Measurements from ENCODE around the gene ADGRD1. TPM values are rescaled to one million over a fixed set of nuclear protein-coding genes. Genes with fewer than 3 reads are reported as not detected.

Gene ADGRD1
- total and polyA plus RNA-seq, 5 donors from 2014 or later: 0.56 TPM; not detected in 4

- no peaks in the 10 kb centered on the region for H3K36me3 ChIP-seq (ENCODE audit: control insufficient read depth, insufficient read depth, low read length)
- peaks cover 6% of the 10 kb centered on the region for H3K27me3 Mint-ChIP-seq
- H3K4me3 Mint-ChIP-seq: no peak overlapping the region
- no peaks in the 10 kb centered on the region for H3K27me3 ChIP-seq (ENCODE audit: control insufficient read depth, insufficient read depth, low read length)
- H3K4me1 ChIP-seq (ENCODE audit: control insufficient read depth, insufficient read depth, low read length, poor library complexity, severe bottlenecking): no peaks in the 10 kb centered on the region
- no peaks in the 10 kb centered on the region for H3K36me3 Mint-ChIP-seq
- H3K9me3 ChIP-seq (ENCODE audit: control insufficient read depth in 2 of 2, low read length in 2 of 2): no peaks in the 10 kb centered on the region
- peaks cover 0 to 2% (median 0%) of the 10 kb centered on the region in 4 donors for H3K4me1 Mint-ChIP-seq
- DNase-seq: no peak
- no peak for ATAC-seq (ENCODE audit: low read depth in 2 of 2)
- no peak overlapping the region for H3K27ac Mint-ChIP-seq
- no peak overlapping the region for H3K4me3 ChIP-seq (ENCODE audit: low read depth, low read length)
- H3K9me3 Mint-ChIP-seq: no peaks in the 10 kb centered on the region
- no peak overlapping the region for H3K27ac ChIP-seq (ENCODE audit: insufficient read depth, low read length, poor library complexity, severe bottlenecking)
Measured at GRCh38 chr12:130973109-130973508, 19.4 kb downstream of the ADGRD1 start.

DNA sequence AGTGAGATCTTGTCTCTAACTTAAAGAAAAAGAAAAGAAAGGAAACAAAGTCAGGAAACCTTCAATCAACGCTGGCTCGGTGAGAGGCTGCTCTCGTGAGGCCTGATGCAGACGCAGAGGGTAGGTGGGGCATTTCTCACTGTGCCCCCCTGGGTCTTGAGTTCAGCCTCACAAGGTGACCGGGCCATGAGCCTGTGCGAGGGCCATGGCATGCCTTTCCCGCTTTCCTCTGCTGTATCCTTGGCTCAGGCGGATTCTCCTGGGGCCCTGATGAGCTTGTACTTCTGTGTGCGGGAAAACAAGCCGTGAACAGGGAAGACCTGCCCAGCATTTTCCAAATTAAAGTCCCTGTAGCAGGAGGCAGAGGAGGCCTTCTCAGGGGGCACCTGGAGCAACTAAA lies 20.2 kb downstream of the ADGRD1 start:
- Histone ChIP-seq H3K9me3 (ENCODE audit: control insufficient read depth in 2 of 2, low read length in 2 of 2) (no peaks in the 10 kb centered on the region), H3K36me3 (ENCODE audit: control insufficient read depth, insufficient read depth, low read length) (no peaks in the 10 kb centered on the region), H3K27ac (ENCODE audit: insufficient read depth, low read length, poor library complexity, severe bottlenecking) (no peak overlapping the region), H3K4me3 (ENCODE audit: low read depth, low read length) (no peak overlapping the region), H3K27me3 (ENCODE audit: control insufficient read depth, insufficient read depth, low read length) (no peaks in the 10 kb centered on the region), H3K4me1 (ENCODE audit: control insufficient read depth, insufficient read depth, low read length, poor library complexity, severe bottlenecking) (no peaks in the 10 kb centered on the region)
- no peak overlapping the region for H3K27ac Mint-ChIP-seq
- DNase-seq: no peak
- no peak overlapping the region for H3K4me3 Mint-ChIP-seq
- H3K9me3 Mint-ChIP-seq: no peaks in the 10 kb centered on the region
- H3K4me1 Mint-ChIP-seq: peaks cover 0 to 2% (median 0%) of the 10 kb centered on the region in 4 donors
- H3K27me3 Mint-ChIP-seq: peaks cover 6% of the 10 kb centered on the region
- no peaks in the 10 kb centered on the region for H3K36me3 Mint-ChIP-seq
- ATAC-seq (ENCODE audit: low read depth in 2 of 2): no peak

DNA sequence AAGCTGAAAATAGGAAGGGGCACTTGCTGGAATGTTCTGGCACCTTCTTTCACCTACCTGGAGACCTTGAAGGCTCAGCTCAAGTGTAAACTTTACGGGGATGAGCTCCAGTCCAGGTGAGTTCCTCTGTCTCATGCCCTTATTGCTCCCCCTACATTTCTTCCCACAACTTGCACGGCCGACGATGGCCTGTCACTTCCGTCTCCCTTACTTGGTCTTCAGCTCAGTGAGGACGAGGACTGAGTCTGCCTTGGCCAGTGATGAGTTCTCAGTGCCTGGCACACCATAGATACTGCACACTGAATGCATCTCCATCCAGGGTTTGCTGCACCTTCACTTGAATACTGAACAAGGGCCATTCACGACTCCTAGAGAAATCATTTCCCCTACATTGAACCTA lies 21.4 kb downstream of the ADGRD1 start:
- no peak overlapping the region for H3K27ac Mint-ChIP-seq
- H3K4me3 Mint-ChIP-seq: no peak overlapping the region

GRCh38 chr12:130976171-130976720 lies 22.5 kb downstream of the ADGRD1 start:
- H3K4me1 Mint-ChIP-seq: peaks cover 0 to 2% (median 0%) of the 10 kb centered on the region in 4 donors
- Histone ChIP-seq H3K9me3 (ENCODE audit: control insufficient read depth in 2 of 2, low read length in 2 of 2) (no peaks in the 10 kb centered on the region), H3K36me3 (ENCODE audit: control insufficient read depth, insufficient read depth, low read length) (no peaks in the 10 kb centered on the region), H3K4me1 (ENCODE audit: control insufficient read depth, insufficient read depth, low read length, poor library complexity, severe bottlenecking) (no peaks in the 10 kb centered on the region), H3K27ac (ENCODE audit: insufficient read depth, low read length, poor library complexity, severe bottlenecking) (no peak overlapping the region), H3K4me3 (ENCODE audit: low read depth, low read length) (no peak overlapping the region), H3K27me3 (ENCODE audit: control insufficient read depth, insufficient read depth, low read length) (no peaks in the 10 kb centered on the region)
- ATAC-seq (ENCODE audit: low read depth in 2 of 2) (no peak), DNase-seq (no peak)
- no peaks in the 10 kb centered on the region for H3K9me3 Mint-ChIP-seq
- H3K27ac Mint-ChIP-seq: no peak overlapping the region
- peaks cover 17% of the 10 kb centered on the region for H3K27me3 Mint-ChIP-seq
- no peak overlapping the region for H3K4me3 Mint-ChIP-seq
- H3K36me3 Mint-ChIP-seq: no peaks in the 10 kb centered on the region

More for the DNA sequence above, 21.4 kb downstream of the ADGRD1 start:
- no peaks in the 10 kb centered on the region for H3K9me3 Mint-ChIP-seq
- H3K4me1 Mint-ChIP-seq: peaks cover 0 to 2% (median 0%) of the 10 kb centered on the region in 4 donors
- no peak for DNase-seq
- no peaks in the 10 kb centered on the region for H3K4me1 ChIP-seq (ENCODE audit: control insufficient read depth, insufficient read depth, low read length, poor library complexity, severe bottlenecking)
- no peak overlapping the region for H3K27ac ChIP-seq (ENCODE audit: insufficient read depth, low read length, poor library complexity, severe bottlenecking)
- H3K27me3 ChIP-seq (ENCODE audit: control insufficient read depth, insufficient read depth, low read length): no peaks in the 10 kb centered on the region
- H3K9me3 ChIP-seq (ENCODE audit: control insufficient read depth in 2 of 2, low read length in 2 of 2): no peaks in the 10 kb centered on the region
- H3K27me3 Mint-ChIP-seq: peaks cover 8% of the 10 kb centered on the region
- no peaks in the 10 kb centered on the region for H3K36me3 ChIP-seq (ENCODE audit: control insufficient read depth, insufficient read depth, low read length)
- H3K36me3 Mint-ChIP-seq: no peaks in the 10 kb centered on the region
- no peak overlapping the region for H3K4me3 ChIP-seq (ENCODE audit: low read depth, low read length)
- ATAC-seq (ENCODE audit: low read depth in 2 of 2): no peak

GRCh38 chr12:130977046-130977742 lies 23.5 kb downstream of the ADGRD1 start:
- H3K4me3 Mint-ChIP-seq: no peak overlapping the region
- no peaks in the 10 kb centered on the region for H3K9me3 ChIP-seq (ENCODE audit: control insufficient read depth in 2 of 2, low read length in 2 of 2)

GRCh38 chr12:130977743-130978095 lies 24.0 kb downstream of the ADGRD1 start:
- no peaks in the 10 kb centered on the region for H3K27me3 ChIP-seq (ENCODE audit: control insufficient read depth, insufficient read depth, low read length)
- no peak overlapping the region for H3K27ac Mint-ChIP-seq
- no peaks in the 10 kb centered on the region for H3K4me1 ChIP-seq (ENCODE audit: control insufficient read depth, insufficient read depth, low read length, poor library complexity, severe bottlenecking)
- peaks cover 0 to 2% (median 0%) of the 10 kb centered on the region in 4 donors for H3K4me1 Mint-ChIP-seq
- no peaks in the 10 kb centered on the region for H3K9me3 ChIP-seq (ENCODE audit: control insufficient read depth in 2 of 2, low read length in 2 of 2)
- H3K36me3 ChIP-seq (ENCODE audit: control insufficient read depth, insufficient read depth, low read length): no peaks in the 10 kb centered on the region
- H3K27me3 Mint-ChIP-seq: peaks cover 10% of the 10 kb centered on the region
- no peak for ATAC-seq (ENCODE audit: low read depth in 2 of 2)
- no peaks in the 10 kb centered on the region for H3K9me3 Mint-ChIP-seq
- H3K4me3 Mint-ChIP-seq: no peak overlapping the region
- no peak overlapping the region for H3K4me3 ChIP-seq (ENCODE audit: low read depth, low read length)
- DNase-seq: no peak
- no peaks in the 10 kb centered on the region for H3K36me3 Mint-ChIP-seq
- H3K27ac ChIP-seq (ENCODE audit: insufficient read depth, low read length, poor library complexity, severe bottlenecking): no peak overlapping the region

More at GRCh38 chr12:130977046-130977742, 23.5 kb downstream of the ADGRD1 start:
- Mint-ChIP-seq H3K36me3 (no peaks in the 10 kb centered on the region), H3K9me3 (no peaks in the 10 kb centered on the region), H3K4me1 (peaks cover 0 to 2% (median 0%) of the 10 kb centered on the region in 4 donors), H3K27me3 (peaks cover 10% of the 10 kb centered on the region), H3K27ac (peak overlapping the region in 1 of 3 donors; percentile 48)
- Histone ChIP-seq H3K27ac (ENCODE audit: insufficient read depth, low read length, poor library complexity, severe bottlenecking) (no peak overlapping the region), H3K27me3 (ENCODE audit: control insufficient read depth, insufficient read depth, low read length) (no peaks in the 10 kb centered on the region), H3K36me3 (ENCODE audit: control insufficient read depth, insufficient read depth, low read length) (no peaks in the 10 kb centered on the region), H3K4me1 (ENCODE audit: control insufficient read depth, insufficient read depth, low read length, poor library complexity, severe bottlenecking) (no peaks in the 10 kb centered on the region), H3K4me3 (ENCODE audit: low read depth, low read length) (no peak overlapping the region)
- DNase-seq (no peak), ATAC-seq (ENCODE audit: low read depth in 2 of 2) (no peak)

DNA sequence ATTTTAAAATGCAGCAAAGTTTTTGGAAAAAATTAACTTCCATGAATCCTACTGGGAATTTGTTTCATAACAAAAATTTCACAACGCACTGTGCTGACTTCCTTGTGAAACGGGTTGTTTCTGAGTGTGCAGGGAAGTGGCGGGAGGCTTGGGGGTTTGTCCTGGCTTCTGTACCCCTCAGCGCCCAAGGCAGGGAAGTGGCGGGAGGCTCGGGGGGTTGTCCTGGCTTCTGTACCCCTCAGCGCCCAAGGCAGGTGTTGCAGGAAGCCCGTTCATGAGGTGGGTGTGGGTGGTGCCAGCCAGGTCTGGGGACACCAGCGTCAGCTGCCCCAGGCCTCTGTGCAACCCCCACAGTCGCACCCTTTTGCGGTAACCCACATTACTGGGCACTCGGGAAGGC lies 25.1 kb downstream of the ADGRD1 start:
- peaks cover 0 to 2% (median 0%) of the 10 kb centered on the region in 4 donors for H3K4me1 Mint-ChIP-seq
- no peak overlapping the region for H3K4me3 Mint-ChIP-seq
- no peak for DNase-seq
- no peaks in the 10 kb centered on the region for H3K4me1 ChIP-seq (ENCODE audit: control insufficient read depth, insufficient read depth, low read length, poor library complexity, severe bottlenecking)
- H3K27ac ChIP-seq (ENCODE audit: insufficient read depth, low read length, poor library complexity, severe bottlenecking): no peak overlapping the region
- peaks cover 10% of the 10 kb centered on the region for H3K27me3 Mint-ChIP-seq
- H3K9me3 Mint-ChIP-seq: no peaks in the 10 kb centered on the region
- no peaks in the 10 kb centered on the region for H3K36me3 ChIP-seq (ENCODE audit: control insufficient read depth, insufficient read depth, low read length)
- no peaks in the 10 kb centered on the region for H3K27me3 ChIP-seq (ENCODE audit: control insufficient read depth, insufficient read depth, low read length)
- no peaks in the 10 kb centered on the region for H3K9me3 ChIP-seq (ENCODE audit: control insufficient read depth in 2 of 2, low read length in 2 of 2)
- no peak overlapping the region for H3K4me3 ChIP-seq (ENCODE audit: low read depth, low read length)
- no peak for ATAC-seq (ENCODE audit: low read depth in 2 of 2)
- no peaks in the 10 kb centered on the region for H3K36me3 Mint-ChIP-seq
- no peak overlapping the region for H3K27ac Mint-ChIP-seq
